HepG2 (cell line): ENCODE results near the gene BPIFB2. TPM values are rescaled to one million over a fixed set of nuclear protein-coding genes. Genes with fewer than 3 reads are reported as not detected.

Experiments
- GTF3A ChIP-seq: sonication (generic); formaldehyde crosslinking; conservative IDR thresholded peaks from 2 replicates; pipeline ENCODE4 v1.4.0; 2020; ENCODE audit warnings: mild to moderate bottlenecking, missing genetic modification reagents
- MLX ChIP-seq: IDR thresholded peaks from 2 replicates; pipeline ENCODE4 v1.6.1; 2016
- MXD4 ChIP-seq: IDR thresholded peaks from 2 replicates; pipeline ENCODE4 v1.6.1; 2016; ENCODE audit warnings: mild to moderate bottlenecking, missing biosample characterization, missing genetic modification reagents
- NFE2 ChIP-seq: sonication (generic); formaldehyde crosslinking; IDR thresholded peaks from 2 replicates; pipeline ENCODE4 v1.4.0; 2020; ENCODE audit warnings: missing genetic modification reagents
- SMARCC2 ChIP-seq: fragments of 450-650 bp; IDR thresholded peaks from 2 replicates; pipeline ENCODE4 v1.6.1; 2017; ENCODE audit warnings: antibody characterized with exemption, mild to moderate bottlenecking
- SNAI1 ChIP-seq: sonication (generic); formaldehyde crosslinking; IDR thresholded peaks from 2 replicates; pipeline ENCODE4 v1.5.0; 2020; ENCODE audit warnings: mild to moderate bottlenecking, missing genetic modification reagents, borderline replicate concordance
- ZBTB40 ChIP-seq, 2 experiments: fragments of 450-650 bp in 1 of 2; sonication (generic) in 1 of 2; formaldehyde crosslinking in 1 of 2; IDR thresholded peaks; 2 replicates each; pipeline versions ENCODE4 v1.6.1 to v1.8.0; 2016 to 2022; ENCODE audit warnings: antibody characterized with exemption in 1 of 2, mild to moderate bottlenecking in 1 of 2, missing genetic modification reagents in 1 of 2
- ZHX2 ChIP-seq, 2 experiments: sonication (generic) in 1 of 2; formaldehyde crosslinking in 1 of 2; IDR thresholded peaks; 2 replicates each; pipeline versions ENCODE4 v1.6.1 to v1.9.0; 2014 to 2022; ENCODE audit warnings: antibody characterized with exemption in 1 of 2, borderline replicate concordance in 1 of 2, inconsistent platforms in 1 of 2, low read depth in 1 of 2, missing genetic modification reagents in 1 of 2
- ZNF572 ChIP-seq: sonication (generic); formaldehyde crosslinking; IDR thresholded peaks from 2 replicates; pipeline ENCODE4 v1.5.1; 2020; ENCODE audit warnings: mild to moderate bottlenecking, missing genetic modification reagents
- polyA plus RNA-seq, 8 experiments: library from polyadenylated mRNA; depleted of rRNA in 3 of 8; stranded (reverse) in 7 of 8; unstranded in 1 of 8; fragments of >200 nt; fragmentation: Illumina TruSeq in 4 of 8; extraction: Trizol in 4 of 8; gene quantifications; 2 replicates each; pipeline versions ENCODE4 v1.2.1 to v1.2.3, GENCODE V29; 2011 to 2016; ENCODE audit warnings: low read depth in 4 of 8, missing spikeins in 1 of 8, mixed read lengths in 1 of 8; ENCODE audit not compliant: insufficient read depth in 1 of 8
- total RNA-seq, 5 experiments: library from RNA; depleted of rRNA; stranded (reverse); fragments of >200 nt; fragmentation: Illumina TruSeq; extraction: Trizol; gene quantifications; 2 replicates each; pipeline ENCODE4 v1.2.3, GENCODE V29; 2016; ENCODE audit warnings: low read depth in 1 of 5
- TF ChIP-seq, protein P1 (sequence below): sonication (generic); formaldehyde crosslinking; IDR thresholded peaks from 2 replicates; pipeline ENCODE4 v1.5.0; 2020; ENCODE audit warnings: missing genetic modification reagents

Gene BPIFB2
- total and polyA plus RNA-seq, 2 of the 13 experiments (the other 11 are each of a cell fraction or from before 2014, with no cell fraction given), result 54.5 to 902 TPM

DNA sequence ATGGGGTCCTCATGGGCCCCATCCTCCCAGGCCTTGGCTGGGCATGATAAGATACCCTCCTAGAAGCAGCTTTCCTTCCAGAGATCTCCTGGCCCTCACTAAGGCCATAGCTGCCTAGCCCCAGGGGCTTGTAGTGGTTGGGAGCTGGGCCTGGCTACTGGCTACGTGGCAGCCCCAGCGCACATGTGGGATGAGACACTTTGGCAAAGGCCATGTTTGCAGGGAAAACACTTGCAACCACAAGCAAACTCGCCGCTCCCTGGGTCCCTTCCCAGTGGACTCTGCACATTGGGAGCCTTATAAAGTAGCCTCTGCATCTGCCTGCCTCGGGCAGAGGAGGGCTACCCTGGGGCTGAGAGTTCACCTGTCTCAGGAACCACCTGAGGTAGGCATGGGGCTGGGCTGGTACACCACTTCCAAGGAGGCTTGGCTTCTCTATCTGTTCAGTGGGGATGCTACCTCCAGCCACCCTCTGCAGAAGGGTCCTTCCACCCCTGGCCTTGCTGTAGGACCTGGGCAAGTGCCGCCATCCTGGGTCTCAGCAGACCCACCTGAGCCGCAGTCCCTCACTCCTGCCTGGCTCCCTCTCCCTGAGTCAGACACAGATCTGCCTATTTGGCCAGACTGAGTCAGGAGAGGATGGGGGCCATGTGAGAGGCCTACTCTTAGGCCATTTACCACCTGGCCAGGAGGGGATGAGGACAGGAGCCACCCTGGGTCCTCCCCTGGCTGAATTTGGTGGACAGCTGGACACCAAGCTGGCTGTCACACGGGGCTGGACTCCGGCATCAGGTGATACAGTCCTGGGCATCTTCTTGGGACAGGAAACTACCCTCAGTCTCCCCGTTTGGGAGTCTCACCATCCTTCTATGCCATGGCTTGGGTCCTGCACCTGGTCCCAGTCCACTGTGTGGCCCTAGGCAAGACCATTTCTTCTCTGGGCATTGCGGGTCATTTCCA is at the start of gene BPIFB2 (continued):
- peak; percentile 15; the same call in 1 of the 2 replicates for TF ChIP-seq ZHX2 (IDR thresholded peaks at IDR 0.05; ENCODE audit: low read depth)
- TF ChIP-seq ZHX2 (CRISPR knock-in tag; IDR thresholded peaks at IDR 0.05; ENCODE audit: borderline replicate concordance), result no peak
- peak; percentile 35; the same call in 1 of the 2 replicates for TF ChIP-seq MXD4 (CRISPR knock-in tag)
- TF ChIP-seq SMARCC2, result no peak
- TF ChIP-seq, protein P1, sequence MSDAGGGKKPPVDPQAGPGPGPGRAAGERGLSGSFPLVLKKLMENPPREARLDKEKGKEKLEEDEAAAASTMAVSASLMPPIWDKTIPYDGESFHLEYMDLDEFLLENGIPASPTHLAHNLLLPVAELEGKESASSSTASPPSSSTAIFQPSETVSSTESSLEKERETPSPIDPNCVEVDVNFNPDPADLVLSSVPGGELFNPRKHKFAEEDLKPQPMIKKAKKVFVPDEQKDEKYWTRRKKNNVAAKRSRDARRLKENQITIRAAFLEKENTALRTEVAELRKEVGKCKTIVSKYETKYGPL, result no peak
- peak; percentile 12 for TF ChIP-seq SNAI1
- TF ChIP-seq GTF3A, result no peak; the same call in 1 of the 2 replicates
- peak; percentile 86; the same call in 1 of the 2 replicates for TF ChIP-seq MLX (CRISPR knock-in tag)
- no peak for TF ChIP-seq NFE2 (CRISPR knock-in tag)
- no peak for TF ChIP-seq ZBTB40 (IDR thresholded peaks at IDR 0.05)
- peak; percentile 86 for TF ChIP-seq ZBTB40 (CRISPR knock-in tag; IDR thresholded peaks at IDR 0.05)
- TF ChIP-seq ZNF572 (CRISPR knock-in tag), result peak; percentile 90
